ENCODE data around the gene GDPD5.

GDPD5 gene

DNA sequence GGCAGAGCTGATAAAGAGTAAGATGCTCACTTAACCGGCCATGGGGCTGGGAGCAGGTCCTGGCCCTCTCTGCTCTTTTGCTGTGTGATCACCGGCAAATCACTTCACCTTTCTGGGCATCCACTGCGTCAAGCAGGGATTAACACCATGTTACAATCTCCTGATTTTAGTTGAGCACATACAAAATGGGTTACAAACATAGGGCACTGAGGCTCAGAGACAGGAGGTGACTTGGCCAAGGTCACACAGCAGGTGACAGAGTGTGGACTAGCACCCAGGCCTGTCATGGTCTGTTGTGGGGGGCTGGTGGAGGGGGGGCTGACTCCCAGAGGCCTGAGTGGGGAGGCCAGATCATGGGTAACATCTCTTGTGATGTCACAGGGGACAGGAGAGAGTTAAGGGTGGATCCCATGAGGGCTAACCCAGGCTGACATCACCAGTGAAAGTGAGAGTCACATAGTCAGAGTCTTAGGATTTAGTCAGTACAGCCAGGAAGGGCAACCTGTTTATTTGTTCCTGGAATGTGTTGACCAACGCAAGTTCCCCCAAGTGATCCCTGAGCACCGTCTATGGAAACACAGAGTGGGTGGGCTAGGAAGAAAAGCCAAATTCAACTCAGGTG, 27.8 kb downstream of the GDPD5 start:
- in situ Hi-C loops (cut with MboI; ENCODE audit: low sequenced_read_pairs), result no loop called here

DNA sequence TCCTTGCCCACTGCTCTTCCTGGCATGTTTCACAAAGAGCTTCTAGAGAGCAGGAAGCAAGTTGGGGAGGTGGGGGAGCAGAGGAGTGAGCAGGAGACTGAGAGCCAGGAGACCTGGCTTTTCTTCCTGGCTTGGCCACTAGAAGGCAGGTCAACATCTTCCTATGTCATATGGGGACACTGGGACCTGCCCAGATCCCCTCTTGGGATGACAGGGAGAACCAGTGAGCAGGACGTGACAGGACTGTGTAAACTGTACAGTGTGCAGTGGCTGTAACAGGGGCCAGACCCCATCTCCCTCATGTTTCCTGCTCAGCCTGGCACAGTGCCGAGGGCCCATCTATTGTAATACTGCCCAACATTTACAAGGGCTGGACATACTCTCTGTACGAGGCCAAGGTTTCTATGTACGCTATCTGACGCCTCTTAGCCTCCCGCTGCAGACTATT, 29.4 kb downstream of the GDPD5 start:
- in situ Hi-C loops (cut with MboI; ENCODE audit: low sequenced_read_pairs), result no loop called here

DNA sequence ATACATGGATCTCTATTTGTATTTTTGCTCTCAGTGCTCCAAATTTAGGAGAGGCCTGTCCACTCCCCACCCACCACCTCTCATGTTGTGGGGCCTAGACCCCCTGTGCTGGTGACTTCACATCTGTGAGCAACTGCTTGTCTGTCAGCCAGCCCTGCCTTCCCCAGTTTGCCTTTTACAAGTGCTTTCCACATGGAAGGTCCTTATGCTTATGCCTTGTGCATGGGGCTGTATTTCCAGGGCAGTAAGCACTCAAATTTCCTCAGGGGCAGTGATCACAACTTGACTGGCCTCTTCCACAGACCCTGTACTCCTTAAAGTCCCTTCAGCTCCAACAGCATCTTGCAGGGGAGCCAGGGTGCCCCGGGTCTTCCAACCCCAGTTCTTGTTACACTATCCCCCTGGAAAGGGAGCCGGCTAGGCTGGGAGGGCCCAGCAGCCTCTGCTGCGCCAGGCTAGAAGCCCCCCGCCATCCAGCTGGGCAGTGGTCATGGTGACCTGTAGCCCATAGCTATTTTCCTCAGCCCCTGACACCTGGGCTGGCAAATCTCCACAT, 29.9 kb downstream of the GDPD5 start:
- in situ Hi-C loops (cut with MboI; ENCODE audit: low sequenced_read_pairs), result no loop called here

DNA sequence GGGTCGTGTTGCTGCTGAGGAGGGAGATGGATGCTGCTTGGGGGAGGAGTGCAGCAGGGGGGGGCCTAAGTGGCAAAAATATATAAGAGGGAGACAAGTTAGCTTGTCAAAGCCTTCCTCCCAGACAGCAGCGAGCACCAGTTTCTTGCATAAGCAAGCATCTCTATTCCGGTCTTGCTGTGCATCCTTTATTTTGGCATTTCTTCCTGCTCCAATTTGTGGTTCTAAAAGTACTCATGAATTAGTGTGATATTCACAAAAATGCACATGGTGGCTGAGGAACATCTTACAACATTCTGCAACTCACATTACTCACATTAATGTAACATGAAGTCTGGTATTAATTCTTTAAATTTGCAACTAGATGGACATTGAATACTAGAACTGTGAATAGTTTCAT, 32.1 kb downstream of the GDPD5 start:
- in situ Hi-C loops (cut with MboI; ENCODE audit: low sequenced_read_pairs), result no loop called here

DNA sequence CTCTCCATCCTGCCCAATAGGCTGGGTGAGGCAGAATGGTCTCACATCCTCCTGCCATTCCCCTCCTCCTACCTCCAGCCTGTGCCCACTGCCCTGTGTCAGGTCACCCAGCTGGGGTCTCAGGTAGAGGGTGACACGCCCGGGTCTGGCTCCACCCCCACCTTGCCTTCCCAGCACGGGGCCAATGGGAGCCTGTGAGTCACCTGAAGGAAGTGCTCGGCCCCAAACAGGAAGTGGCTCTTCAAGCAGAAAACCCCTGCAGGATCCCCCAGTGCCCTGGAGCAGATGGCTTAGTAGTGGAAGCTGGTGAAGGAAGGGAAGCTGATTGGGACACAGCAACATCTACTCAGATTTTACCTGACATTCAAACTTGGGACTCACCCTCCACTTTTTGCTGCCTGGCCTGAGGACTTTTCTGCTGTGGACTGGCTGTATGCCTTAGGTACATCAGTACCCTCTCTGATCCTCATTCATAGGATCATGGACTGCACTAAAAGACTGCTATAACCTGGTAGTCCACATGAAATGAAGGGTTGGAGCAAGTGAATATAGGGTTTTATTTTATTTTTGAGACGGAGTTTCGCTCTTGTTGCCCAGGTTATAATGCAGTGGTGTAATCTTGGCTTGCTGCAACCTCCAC, 33.4 kb downstream of the GDPD5 start:
- in situ Hi-C loops (cut with MboI; ENCODE audit: low sequenced_read_pairs), result no loop called here

DNA sequence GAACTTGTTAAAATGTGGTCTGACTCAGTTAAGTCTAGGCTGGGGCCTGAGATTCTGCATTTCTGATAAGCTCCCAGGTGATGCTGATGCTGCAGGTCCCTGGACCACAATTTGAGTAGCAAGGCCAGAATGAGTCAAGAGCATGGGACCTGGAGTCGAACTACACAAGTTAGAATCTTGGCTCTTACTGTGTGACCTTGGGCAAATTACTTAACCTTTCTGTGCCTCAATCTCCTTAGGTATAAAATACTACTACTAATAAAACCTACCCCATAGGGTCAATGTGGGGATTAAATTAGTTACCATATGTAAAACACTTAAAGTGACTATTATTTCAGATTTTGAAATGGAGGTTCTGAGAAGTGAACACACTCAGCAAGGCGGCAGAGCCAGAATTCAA, 34.3 kb downstream of the GDPD5 start:
- in situ Hi-C loops (cut with MboI; ENCODE audit: low sequenced_read_pairs), result no loop called here

DNA sequence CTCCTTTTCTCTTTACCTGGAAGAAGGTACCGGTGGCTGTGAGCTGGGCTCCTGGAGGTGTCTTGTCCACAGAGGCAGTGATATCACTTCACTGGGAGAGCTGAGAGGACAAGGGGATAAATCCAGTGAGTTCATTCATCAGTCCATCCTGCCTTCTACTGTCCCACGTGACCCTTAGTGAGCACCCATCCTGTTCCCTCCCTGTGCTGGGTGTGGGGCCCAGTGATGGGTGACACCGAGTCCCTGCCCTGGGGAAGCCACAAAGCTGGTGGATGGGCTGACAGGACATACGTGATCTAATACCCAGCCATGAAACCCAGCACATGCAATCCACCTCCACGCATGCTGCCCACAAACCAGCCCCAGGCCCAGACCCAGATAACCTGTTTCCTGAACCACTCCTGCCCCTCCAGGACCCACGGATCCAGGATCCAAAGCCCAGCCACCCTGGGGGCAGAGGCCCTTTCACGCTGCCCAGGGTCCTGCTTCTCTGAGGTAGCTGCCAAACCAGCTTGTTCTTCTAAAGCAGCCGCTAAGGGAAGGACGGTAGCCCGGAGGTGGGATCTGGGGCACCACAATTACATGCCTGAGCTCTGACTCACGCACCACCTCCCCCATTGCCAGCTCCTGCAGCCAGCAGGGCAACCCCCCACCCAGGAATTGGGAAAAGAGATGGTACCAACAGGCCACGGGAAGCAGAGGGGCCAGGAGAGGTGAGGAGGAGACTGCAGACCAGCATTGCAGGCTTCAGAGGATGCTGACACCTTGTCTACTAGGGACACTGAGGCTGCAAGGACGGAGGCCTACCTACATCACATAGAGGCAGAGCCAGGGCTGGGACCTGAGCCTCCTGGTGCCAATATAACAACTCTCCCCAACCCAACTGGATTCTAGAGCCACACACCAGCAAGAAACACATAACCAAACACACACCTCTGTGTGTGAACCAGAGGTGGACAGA, 35.2 kb downstream of the GDPD5 start:
- in situ Hi-C loops (cut with MboI; ENCODE audit: low sequenced_read_pairs), result no loop called here

DNA sequence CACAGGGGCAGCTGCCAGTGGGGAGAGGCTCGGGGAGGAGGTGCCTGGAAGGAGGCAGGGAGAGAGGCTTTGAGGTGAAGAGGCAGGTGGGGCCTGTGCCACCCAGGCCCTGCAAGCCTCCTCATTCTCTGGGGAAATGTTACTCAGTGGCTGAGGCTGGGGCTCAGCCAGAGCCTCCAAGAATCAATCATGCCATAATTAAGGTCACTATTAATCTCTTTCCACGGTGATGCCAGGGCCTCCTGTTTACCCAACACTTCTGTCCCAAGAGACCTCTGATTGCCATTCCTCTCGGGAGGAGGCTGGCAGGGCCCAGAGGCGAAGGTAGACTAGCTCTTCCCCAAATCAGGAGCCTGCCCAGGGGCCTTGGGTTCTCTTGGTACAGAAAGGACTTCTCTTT, 38.4 kb downstream of the GDPD5 start:
- in situ Hi-C loops (cut with MboI; ENCODE audit: low sequenced_read_pairs), result no loop called here

DNA sequence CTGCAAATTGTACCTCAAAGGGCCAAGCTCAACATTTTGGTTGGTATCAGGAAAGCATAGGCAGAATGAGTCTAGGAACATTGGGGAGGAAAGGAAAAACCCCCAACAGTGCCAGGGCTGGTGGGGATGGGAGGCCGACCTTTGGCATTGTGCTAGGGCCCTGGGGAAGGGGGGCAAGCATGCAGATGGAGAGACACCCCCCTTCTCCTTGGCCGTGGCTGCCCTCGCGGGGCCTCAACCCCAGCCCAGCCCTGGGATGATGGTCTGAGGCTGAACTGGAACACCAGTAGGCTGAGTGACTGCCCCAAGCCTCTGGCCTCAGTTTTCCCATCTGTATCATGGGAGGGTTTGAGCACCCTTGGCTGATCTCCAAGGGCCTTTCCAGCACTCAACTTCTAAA, 40.0 kb downstream of the GDPD5 start:
- in situ Hi-C loops (cut with MboI; ENCODE audit: low sequenced_read_pairs), result no loop called here

DNA sequence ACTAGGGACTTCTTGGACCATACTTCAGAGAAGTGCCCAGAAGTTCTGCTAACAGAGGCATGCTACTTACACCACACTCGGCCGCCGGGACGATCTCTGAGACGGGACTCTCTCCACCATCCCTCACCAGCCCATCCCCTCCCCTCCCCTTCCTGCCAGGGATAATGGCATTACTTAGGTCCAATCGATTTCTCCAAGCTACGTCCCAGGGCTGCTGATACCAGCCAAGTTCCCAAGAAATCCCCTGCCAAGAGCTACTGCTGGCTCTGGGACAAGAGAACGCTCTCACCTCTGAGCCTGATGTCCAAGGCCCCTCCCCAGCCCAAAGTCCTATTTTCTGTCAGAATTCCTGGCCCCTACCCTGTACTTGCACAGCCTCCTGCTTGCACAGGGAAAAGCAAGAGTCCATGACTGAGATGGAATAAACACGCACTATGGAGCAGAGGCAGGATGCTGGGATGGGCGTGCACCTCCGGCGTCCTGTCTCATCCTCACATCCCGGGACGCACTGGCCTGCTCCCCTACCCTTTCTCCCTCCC, 42.7 kb downstream of the GDPD5 start:
- in situ Hi-C loops (cut with MboI; ENCODE audit: low sequenced_read_pairs), result no loop called here

DNA sequence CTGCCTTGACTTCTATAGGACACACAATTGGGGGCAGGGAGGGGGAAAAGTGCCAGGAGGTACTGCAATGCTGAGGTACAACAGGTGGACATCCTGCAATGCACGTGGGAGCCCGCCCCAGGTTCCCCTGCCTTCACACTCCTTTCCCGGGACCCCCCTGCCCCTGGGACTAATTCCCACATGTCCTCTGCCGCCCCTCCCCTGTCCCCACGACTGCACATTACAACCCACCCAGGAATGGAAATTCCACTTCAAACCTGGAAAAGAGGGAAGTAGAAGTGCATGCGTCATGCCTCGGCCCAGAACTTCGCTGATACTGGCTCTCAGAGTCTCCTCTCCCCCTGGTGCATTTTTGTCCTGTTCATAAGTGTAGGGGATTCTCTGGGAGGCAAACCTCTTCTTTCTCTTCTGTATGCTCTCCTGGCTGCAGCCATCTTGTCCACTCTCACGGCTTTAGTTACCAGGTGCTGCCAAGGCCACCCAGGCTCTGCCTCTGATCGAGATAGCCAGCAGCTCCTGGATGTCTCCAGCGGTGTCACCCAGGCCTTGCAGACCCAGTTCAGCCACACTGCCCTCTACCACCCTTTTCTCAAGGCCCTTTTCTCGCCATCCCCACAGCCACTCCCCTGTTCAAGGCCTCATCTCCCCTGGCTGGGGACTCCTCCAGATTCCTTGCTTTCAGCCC, 43.7 kb downstream of the GDPD5 start:
- in situ Hi-C loops (cut with MboI; ENCODE audit: low sequenced_read_pairs), result no loop called here

DNA sequence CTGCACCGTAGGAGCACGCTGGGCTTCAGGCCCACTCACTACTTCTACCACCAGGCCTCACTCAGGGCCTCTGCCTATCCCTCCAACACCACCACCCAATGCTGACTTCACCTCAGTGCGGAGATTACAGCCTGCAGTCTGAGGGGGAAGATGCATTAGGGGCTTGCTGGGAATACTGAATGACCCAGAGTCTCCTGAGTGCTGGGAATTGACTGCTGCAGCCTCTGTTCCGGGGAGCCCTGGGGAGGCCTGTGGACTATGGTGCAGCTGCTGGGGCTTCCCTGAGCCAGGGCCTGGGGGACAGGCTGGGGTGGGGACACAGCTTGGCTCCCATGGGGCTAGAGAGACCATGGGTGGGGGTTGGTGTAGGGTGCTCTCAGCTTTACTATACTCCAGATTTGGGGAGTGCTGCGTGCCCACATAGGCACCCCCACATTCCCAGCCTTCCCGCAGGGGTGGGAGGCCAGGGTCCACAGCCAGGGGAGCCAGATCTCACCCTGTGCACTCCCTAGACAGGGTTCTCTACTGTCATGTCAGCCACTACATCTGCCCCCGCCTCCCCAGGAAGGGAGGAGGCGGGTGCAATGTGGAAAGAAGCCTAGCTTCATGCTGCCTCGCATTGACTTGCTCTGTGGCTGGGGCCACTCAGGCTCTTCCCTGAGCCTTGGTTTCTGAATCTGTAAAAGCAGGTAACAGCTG, 44.4 kb downstream of the GDPD5 start:
- in situ Hi-C loops (cut with MboI; ENCODE audit: low sequenced_read_pairs), result no loop called here

DNA sequence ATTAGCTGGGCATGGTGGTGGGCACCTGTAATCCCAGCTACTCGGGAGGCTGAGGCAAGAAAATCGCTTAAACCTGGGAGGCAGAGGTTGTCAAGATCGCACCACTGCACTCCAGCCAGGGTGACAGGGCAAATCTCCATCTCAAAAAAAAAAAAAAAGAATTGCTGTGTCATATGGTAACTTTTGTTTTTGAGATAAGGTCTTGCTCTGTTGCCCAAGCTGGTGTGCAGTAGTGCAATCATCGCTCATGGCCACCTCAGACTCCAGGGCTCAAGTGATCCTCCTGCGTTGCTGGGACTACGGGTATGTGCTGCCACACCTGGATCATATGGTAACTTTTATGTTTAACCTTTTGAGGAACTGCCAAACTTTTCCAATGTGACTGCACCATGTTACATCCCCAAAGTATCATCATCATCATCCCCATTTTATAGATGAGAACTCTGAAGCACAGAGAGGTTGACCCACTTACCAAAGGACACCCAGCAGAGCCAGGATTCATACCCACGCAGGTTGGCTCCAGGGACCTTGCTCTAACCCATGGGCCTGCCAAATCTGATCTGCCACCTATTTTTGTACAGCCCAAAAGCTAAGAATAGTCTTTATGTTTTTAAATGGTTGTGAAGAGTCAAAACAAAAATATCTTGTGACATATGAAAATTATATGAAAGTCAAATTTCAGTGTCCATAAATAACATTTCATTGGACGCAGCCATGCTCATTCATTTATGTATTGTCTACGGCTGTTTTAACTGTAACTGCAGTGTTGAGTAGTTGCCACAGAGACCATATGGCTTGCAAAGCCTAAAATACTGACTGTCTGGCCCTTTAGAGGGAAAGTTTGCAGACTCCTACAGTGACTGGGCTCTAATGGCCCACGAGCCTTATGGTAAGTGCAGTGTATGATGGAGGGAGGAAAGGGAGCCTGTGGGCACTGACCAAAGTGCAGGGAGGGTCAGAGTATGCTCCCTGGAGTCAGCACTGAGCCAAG, 45.3 kb downstream of the GDPD5 start:
- in situ Hi-C loops (cut with MboI; ENCODE audit: low sequenced_read_pairs), result no loop called here

DNA sequence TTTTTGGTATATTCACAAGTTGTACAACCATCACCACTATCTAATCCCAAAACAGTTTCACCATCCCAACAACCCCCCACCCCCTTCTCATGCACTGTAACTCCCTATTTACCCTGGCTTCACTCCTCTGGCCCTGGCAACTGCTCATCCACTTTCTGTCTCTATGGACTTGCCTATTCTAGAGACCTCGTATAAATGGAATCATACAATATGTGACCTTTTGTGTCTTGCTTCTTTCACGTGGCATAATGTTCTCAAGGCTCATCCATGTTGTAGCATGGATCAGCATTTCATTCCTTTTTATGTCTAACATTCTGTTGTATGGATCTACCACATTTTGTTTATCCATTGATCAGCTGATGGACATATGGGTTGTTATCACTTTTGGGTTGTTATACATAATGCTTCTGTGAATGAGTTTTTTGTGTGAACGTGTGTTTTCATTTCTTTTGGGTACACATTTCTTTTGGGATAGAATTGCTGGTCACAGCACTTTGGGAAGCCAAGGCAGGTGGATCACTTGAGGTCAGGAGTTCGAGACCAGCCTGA, 46.1 kb downstream of the GDPD5 start:
- in situ Hi-C loops (cut with MboI; ENCODE audit: low sequenced_read_pairs), result no loop called here

DNA sequence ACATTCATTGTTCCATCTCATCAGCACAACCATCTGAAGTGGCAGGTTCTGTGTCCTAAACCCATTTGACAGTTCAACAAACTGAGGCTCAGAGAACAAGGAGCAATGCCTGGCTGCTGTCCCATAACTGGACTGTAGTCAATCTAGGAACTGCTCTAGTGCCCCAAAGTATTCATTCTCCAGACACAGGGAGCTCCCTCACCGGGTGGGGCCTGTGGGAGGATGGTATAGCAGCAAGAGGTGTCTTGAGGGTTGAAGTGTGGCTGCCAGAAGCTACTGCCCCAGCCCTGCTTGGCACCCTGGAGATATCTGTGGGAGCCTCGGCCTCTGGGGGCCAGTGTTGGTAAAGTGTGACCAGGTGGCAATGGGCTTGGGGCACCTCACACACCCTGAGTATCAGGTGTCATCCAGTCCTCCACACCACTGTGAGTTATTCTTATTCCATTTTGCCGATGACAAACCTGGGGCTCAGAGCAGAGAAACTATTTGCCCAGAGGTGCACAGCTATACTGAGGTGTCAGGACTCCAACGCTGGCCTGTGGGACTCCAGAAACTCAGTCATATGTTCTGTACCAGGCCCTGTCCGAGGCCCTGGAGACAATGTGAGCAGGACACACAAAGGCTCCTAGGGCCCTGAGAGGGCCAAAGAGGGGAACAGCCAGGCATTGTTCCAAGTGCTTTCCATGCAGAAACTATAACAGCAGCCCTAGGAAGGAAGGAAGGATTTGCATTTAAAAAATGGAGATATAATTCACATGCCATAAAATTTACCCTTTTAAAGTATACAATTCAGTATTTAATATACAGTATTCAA, 46.8 kb downstream of the GDPD5 start:
- in situ Hi-C loops (cut with MboI; ENCODE audit: low sequenced_read_pairs), result no loop called here

DNA sequence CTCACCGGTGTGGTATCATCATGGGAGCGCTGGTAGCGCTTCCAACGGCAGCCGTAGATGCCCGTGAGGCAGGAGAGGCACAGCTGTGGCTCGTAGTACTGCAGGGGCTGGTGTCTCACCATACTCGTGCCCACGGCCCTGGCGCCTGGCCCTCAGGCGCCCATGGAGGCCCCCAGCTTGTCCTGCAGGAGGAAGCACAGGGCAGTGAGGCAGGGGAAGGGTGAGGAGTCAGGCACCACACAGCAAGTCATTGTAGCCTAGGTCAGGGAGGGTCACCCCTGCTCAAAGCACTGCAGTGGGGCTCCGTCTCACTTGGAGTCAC, 48.2 kb downstream of the GDPD5 start:
- in situ Hi-C loops (cut with MboI; ENCODE audit: low sequenced_read_pairs), result no loop called here

DNA sequence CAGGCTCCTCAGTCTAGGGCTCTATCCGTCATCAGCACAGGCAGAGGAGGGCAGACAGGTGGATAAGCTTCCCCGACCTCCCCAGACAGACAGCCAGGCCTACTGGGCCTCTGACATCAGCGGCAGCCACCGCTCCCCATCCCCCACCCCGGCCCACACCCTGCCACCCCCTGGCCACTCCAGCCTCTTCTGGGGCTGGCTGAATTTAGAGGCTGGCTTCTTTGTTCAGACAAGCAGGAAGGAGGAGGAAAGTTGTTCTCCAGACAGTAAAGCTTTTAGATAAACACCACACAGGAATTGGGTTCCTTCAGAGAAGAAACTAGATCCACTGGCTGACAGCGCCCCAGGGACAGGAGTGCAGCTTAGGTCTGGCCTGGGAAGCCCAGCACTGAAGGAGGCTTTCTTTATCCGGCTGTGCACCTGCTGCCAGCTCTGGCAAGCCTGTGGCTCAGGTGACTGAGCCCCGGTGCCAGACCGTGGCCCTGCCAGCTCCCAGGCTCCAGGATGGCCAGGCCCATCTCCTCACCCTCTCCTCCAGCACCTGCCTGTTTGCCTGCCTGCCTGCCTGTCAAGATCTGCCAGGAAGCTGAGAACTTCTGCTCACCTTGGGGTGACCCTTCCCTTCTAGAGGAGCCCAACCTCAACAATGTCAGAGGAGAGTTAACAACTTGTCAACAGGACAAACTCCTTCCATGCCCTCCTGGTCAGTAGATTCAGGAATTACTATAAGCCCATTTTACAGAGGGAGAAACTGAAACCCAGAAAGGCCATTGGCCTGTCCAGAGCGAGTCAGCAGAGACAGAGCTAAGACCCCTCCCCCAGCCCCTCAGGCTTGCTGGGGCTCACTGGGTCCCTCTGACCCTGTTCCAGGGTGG, 48.8 kb downstream of the GDPD5 start:
- in situ Hi-C loops (cut with MboI; ENCODE audit: low sequenced_read_pairs), result no loop called here
